GM12878 (cell line): ENCODE measurements around the gene DPYSL3. TPM values are rescaled to one million over a fixed set of nuclear protein-coding genes. Genes with fewer than 3 reads are reported as not detected.

Experiments used
- ATF7 ChIP-seq: fragments of 450-650 bp; IDR thresholded peaks from 2 replicates; pipeline ENCODE4 v1.6.1; 2016; ENCODE audit warnings: low read depth, mild to moderate bottlenecking
- BHLHE40 ChIP-seq, 2 experiments: fragments of 450-650 bp in 1 of 2; IDR thresholded peaks; 2 replicates each; pipeline ENCODE4 v1.6.1; 2011 to 2017; ENCODE audit warnings: low read depth in 2 of 2, borderline replicate concordance in 1 of 2, improper control_type of control experiment in 1 of 2, low read length in 1 of 2, mild to moderate bottlenecking in 1 of 2
- CBFB ChIP-seq: IDR thresholded peaks from 2 replicates; pipeline ENCODE4 v1.6.1; 2016; ENCODE audit warnings: antibody characterized with exemption, low read depth
- EGR1 ChIP-seq, 2 experiments: IDR thresholded peaks; 1 replicate in 1 of 2; 2 replicates in 1 of 2; pipeline ENCODE4 v1.6.1; 2011 to 2012; ENCODE audit warnings: low read depth in 2 of 2, low read length in 2 of 2, borderline replicate concordance in 1 of 2, mild to moderate bottlenecking in 1 of 2, moderate library complexity in 1 of 2
- IKZF2 ChIP-seq, 2 experiments: fragments of 450-650 bp; IDR thresholded peaks; 2 replicates each; pipeline ENCODE4 v1.6.1; 2017; ENCODE audit warnings: mild to moderate bottlenecking in 2 of 2, moderate library complexity in 2 of 2
- NBN ChIP-seq: fragments of 450-650 bp; IDR thresholded peaks from 2 replicates; pipeline ENCODE4 v1.6.1; 2016
- NFIC ChIP-seq: IDR thresholded peaks from 2 replicates; pipeline ENCODE4 v1.6.1; 2012; ENCODE audit warnings: low read depth, mild to moderate bottlenecking, inconsistent platforms, low read length, moderate library complexity
- NR2F1 ChIP-seq: fragments of 450-650 bp; conservative IDR thresholded peaks from 2 replicates; pipeline ENCODE4 v1.6.1; 2017; ENCODE audit warnings: mild to moderate bottlenecking
- RAD51 ChIP-seq: fragments of 450-650 bp; IDR thresholded peaks from 2 replicates; pipeline ENCODE4 v1.6.1; 2016; ENCODE audit warnings: moderate library complexity, mild to moderate bottlenecking, inconsistent platforms
- RCOR1 ChIP-seq: conservative IDR thresholded peaks from 2 replicates; pipeline ENCODE4 v1.6.1; 2012; ENCODE audit warnings: low read depth, low read length, improper control_type of control experiment
- RELB ChIP-seq: fragments of 450-650 bp; IDR thresholded peaks from 2 replicates; pipeline ENCODE4 v1.6.1; 2017; ENCODE audit warnings: low read depth, mild to moderate bottlenecking, moderate library complexity
- RFX5 ChIP-seq: IDR thresholded peaks from 2 replicates; pipeline ENCODE4 v1.6.1; 2011; ENCODE audit warnings: low read depth, low read length, improper control_type of control experiment
- SKIL ChIP-seq: fragments of 450-650 bp; IDR thresholded peaks from 2 replicates; pipeline ENCODE4 v1.6.1; 2017; ENCODE audit warnings: mild to moderate bottlenecking, low read depth, inconsistent platforms; ENCODE audit not compliant: poor library complexity, severe bottlenecking
- SP1 ChIP-seq: IDR thresholded peaks from one replicate; pipeline ENCODE4 v1.6.1; 2011; ENCODE audit warnings: low read depth, low read length
- TBL1XR1 ChIP-seq: IDR thresholded peaks from 2 replicates; pipeline ENCODE4 v1.6.1; 2012; ENCODE audit warnings: low read depth, low read length, improper control_type of control experiment
- TCF3 ChIP-seq: IDR thresholded peaks from 2 replicates; pipeline ENCODE4 v1.6.1; 2012; ENCODE audit warnings: low read depth, mild to moderate bottlenecking, low read length, borderline replicate concordance; ENCODE audit not compliant: insufficient read depth
- YY1 ChIP-seq: IDR thresholded peaks from 2 replicates; pipeline ENCODE4 v1.6.1; 2011; ENCODE audit warnings: low read depth, mild to moderate bottlenecking, low read length
- ZNF24 ChIP-seq: fragments of 450-650 bp; IDR thresholded peaks from 2 replicates; pipeline ENCODE4 v1.6.1; 2017; ENCODE audit warnings: antibody characterized with exemption, mild to moderate bottlenecking
- polyA plus RNA-seq, 11 experiments: library from polyadenylated mRNA; depleted of rRNA in 4 of 11; unstranded in 6 of 11; stranded (reverse) in 5 of 11; fragments of >200 nt; fragmentation: Nextera tagmentation in 4 of 11; fragmentation: Illumina TruSeq in 1 of 11; extraction: Ambion mirVana in 4 of 11; extraction: Trizol in 1 of 11; gene quantifications; 1 replicate in 1 of 11; 2 replicates in 10 of 11; pipeline versions ENCODE4 v1.2.1 to v1.2.3, GENCODE V29; 2011 to 2016; ENCODE audit warnings: inconsistent platforms in 2 of 11, missing spikeins in 2 of 11, low read depth in 1 of 11
- total RNA-seq, 4 experiments: library from RNA; depleted of rRNA in 3 of 4; stranded (reverse); fragments of >200 nt in 3 of 4; fragmentation: Illumina TruSeq in 1 of 4; extraction: Trizol in 1 of 4; gene quantifications; 2 replicates each; pipeline versions ENCODE4 v1.2.1 to v1.2.3, GENCODE V29; 2013 to 2021
- TF ChIP-seq, protein P1 (sequence below): fragments of 450-650 bp; IDR thresholded peaks from 2 replicates; pipeline ENCODE4 v1.6.1; 2016; ENCODE audit warnings: mild to moderate bottlenecking, moderate library complexity, borderline replicate concordance
- TF ChIP-seq, protein P2 (sequence below): IDR thresholded peaks from 2 replicates; pipeline ENCODE4 v1.6.1; 2011; ENCODE audit warnings: mild to moderate bottlenecking, low read depth, low read length, moderate library complexity; ENCODE audit not compliant: insufficient replicate concordance

The DPYSL3 gene
- total and polyA plus RNA-seq, 10 of the 15 experiments (the other 5 are each of a cell fraction or from before 2014, with no cell fraction given): 0.08 to 1.5 (median 0.45) TPM; not detected in 1

DNA sequence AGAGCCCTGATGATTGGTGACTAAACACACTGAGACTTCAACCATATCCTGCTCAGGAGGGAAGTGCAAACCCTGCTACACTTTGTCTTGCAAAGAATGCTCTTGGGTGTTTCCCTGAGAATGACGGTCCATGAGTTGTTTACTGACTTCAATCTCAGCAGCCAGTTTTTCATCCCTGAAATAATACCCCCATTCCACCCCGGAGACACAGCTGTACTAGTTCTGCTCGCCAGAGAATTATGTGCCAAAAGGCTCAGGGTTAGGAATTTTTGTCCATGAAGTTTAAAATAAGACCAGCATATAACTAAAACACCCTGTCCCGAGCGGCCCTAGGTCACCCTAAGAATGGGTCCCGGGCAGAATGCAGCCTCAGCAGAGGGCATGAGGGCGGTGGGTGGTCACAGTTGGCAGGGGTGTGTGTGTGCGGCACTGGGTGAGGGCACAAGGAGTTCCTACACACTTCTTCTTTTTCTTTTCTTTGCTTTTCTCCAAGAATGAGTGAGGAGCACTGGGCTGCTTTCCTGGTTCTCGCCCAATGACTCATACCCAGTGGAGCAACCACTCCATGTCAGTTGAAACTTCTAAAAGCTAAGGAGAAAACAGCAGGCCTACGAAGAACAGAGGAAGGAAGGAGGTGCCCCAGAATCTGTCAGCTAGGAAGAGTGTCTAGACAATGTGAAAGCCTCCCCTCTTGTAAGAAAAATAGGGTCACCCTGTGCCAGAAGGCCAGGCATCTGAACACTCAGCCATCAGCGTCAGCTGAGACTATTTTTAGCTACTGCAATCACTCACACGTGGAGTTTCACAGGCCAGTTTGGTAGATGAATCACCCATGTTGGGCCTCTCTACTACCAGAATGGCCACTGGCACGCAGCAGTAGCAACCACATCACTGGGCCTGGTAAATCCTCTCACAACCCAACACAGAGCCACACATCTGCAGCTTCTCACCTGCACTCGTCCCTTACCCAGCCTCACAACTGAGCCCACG lies 105.9 kb downstream of the DPYSL3 start (continued):
- no peak for TF ChIP-seq EGR1 (IDR thresholded peaks at IDR 0.05; ENCODE audit: borderline replicate concordance in 1 of 2, low read depth in 2 of 2, low read length in 2 of 2)
- TF ChIP-seq RFX5: no peak
- TF ChIP-seq RCOR1: no peak
- peak; percentile 61; the same call in 1 of the 2 replicates for TF ChIP-seq TBL1XR1
- peak; percentile 41; the same call in 1 of the 2 replicates for TF ChIP-seq RAD51
- peak; percentile 88 for TF ChIP-seq SKIL
- TF ChIP-seq ATF7: peak; percentile 84
- TF ChIP-seq YY1: peak; percentile 71; the same call in 1 of the 2 replicates
- TF ChIP-seq, protein P1, sequence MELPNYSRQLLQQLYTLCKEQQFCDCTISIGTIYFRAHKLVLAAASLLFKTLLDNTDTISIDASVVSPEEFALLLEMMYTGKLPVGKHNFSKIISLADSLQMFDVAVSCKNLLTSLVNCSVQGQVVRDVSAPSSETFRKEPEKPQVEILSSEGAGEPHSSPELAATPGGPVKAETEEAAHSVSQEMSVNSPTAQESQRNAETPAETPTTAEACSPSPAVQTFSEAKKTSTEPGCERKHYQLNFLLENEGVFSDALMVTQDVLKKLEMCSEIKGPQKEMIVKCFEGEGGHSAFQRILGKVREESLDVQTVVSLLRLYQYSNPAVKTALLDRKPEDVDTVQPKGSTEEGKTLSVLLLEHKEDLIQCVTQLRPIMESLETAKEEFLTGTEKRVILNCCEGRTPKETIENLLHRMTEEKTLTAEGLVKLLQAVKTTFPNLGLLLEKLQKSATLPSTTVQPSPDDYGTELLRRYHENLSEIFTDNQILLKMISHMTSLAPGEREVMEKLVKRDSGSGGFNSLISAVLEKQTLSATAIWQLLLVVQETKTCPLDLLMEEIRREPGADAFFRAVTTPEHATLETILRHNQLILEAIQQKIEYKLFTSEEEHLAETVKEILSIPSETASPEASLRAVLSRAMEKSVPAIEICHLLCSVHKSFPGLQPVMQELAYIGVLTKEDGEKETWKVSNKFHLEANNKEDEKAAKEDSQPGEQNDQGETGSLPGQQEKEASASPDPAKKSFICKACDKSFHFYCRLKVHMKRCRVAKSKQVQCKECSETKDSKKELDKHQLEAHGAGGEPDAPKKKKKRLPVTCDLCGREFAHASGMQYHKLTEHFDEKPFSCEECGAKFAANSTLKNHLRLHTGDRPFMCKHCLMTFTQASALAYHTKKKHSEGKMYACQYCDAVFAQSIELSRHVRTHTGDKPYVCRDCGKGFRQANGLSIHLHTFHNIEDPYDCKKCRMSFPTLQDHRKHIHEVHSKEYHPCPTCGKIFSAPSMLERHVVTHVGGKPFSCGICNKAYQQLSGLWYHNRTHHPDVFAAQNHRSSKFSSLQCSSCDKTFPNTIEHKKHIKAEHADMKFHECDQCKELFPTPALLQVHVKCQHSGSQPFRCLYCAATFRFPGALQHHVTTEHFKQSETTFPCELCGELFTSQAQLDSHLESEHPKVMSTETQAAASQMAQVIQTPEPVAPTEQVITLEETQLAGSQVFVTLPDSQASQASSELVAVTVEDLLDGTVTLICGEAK: no peak
- peak; percentile 91 to 92 for TF ChIP-seq BHLHE40 (IDR thresholded peaks at IDR 0.05; ENCODE audit: borderline replicate concordance in 1 of 2, low read depth in 2 of 2, low read length in 1 of 2)
- peak; percentile 60 to 73 for TF ChIP-seq IKZF2 (IDR thresholded peaks at IDR 0.05)
- TF ChIP-seq NBN: peak; percentile 71
- TF ChIP-seq NFIC: peak; percentile 68; the same call in 1 of the 2 replicates
- TF ChIP-seq NR2F1: peak; percentile 70
- TF ChIP-seq ZNF24: 0 out of 2 replicates have a peak, but pooled peaks have one; percentile 35
- no peak for TF ChIP-seq SP1
- peak; percentile 55; the same call in 1 of the 2 replicates for TF ChIP-seq CBFB
- peak; percentile 70; the same call in 1 of the 2 replicates for TF ChIP-seq TCF3
- TF ChIP-seq, protein P2, sequence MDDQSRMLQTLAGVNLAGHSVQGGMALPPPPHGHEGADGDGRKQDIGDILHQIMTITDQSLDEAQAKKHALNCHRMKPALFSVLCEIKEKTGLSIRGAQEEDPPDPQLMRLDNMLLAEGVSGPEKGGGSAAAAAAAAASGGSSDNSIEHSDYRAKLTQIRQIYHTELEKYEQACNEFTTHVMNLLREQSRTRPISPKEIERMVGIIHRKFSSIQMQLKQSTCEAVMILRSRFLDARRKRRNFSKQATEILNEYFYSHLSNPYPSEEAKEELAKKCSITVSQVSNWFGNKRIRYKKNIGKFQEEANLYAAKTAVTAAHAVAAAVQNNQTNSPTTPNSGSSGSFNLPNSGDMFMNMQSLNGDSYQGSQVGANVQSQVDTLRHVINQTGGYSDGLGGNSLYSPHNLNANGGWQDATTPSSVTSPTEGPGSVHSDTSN: peak; percentile 14
- TF ChIP-seq RELB: no peak
